B cell (primary cell): ENCODE measurements around the gene CARMIL1.

ENCODE experiments used
- CTCF ChIP-seq: fragments of 200-600 bp; IDR thresholded peaks from one replicate; pipeline ENCODE4 v1.8.0; 2022; ENCODE audit warnings: antibody characterized with exemption, mild to moderate bottlenecking
- EZH2 ChIP-seq: IDR thresholded peaks from 2 replicates; pipeline ENCODE4 v1.6.1; 2012; ENCODE audit warnings: borderline replicate concordance, low read depth, mild to moderate bottlenecking, moderate library complexity, low read length; ENCODE audit not compliant: insufficient read depth, poor library complexity, severe bottlenecking

- no peak for TF ChIP-seq CTCF
- no peak for TF ChIP-seq EZH2
These were observed 303.9 kb downstream of the CARMIL1 start for GRCh38 chr6:25583099-25583498.
